CD8-positive, alpha-beta memory T cell (primary cell): Measurements from ENCODE around the gene PRRX2. TPM values are rescaled to one million over a fixed set of nuclear protein-coding genes. Genes with fewer than 3 reads are reported as not detected.

Experiments
- CTCF ChIA-PET: fragments of 350-600 bp; sonication (Branson Sonifier 250); formaldehyde crosslinking; loops from one replicate; lab custom pipeline; 2021; ENCODE audit warnings: antibody characterized with exemption; lab: Charles Lee
- POLR2A ChIA-PET: fragments of 350-600 bp; sonication (Branson Sonifier 250); formaldehyde crosslinking; loops from one replicate; lab custom pipeline; 2021; ENCODE audit warnings: antibody characterized with exemption; lab: Charles Lee
- DNase-seq, 5 donors: peaks; one replicate each; pipeline versions ENCODE4 v3.0.0 to v3.0.0-alpha.2; 2020 to 2022; ENCODE audit warnings: mixed read lengths in 1 of 5
- H3K27ac ChIP-seq: one replicate; pipeline ENCODE4 v1.7.0; 2013; ENCODE audit warnings: low read depth, mild to moderate bottlenecking, low read length, moderate library complexity
- H3K27me3 ChIP-seq: 2 replicates; pipeline ENCODE4 v1.7.0; 2013; ENCODE audit warnings: low read length, mild to moderate bottlenecking; ENCODE audit not compliant: insufficient read depth, poor library complexity, severe bottlenecking
- H3K36me3 ChIP-seq: 2 replicates; pipeline ENCODE4 v1.7.0; 2013; ENCODE audit warnings: mild to moderate bottlenecking, low read length, moderate library complexity; ENCODE audit not compliant: insufficient read depth
- H3K4me1 ChIP-seq: 2 replicates; pipeline ENCODE4 v1.7.0; 2013; ENCODE audit warnings: mild to moderate bottlenecking, low read length, moderate library complexity; ENCODE audit not compliant: insufficient read depth
- H3K4me3 ChIP-seq: 2 replicates; pipeline ENCODE4 v1.7.0; 2013; ENCODE audit warnings: mild to moderate bottlenecking, low read length
- H3K9me3 ChIP-seq: 2 replicates; pipeline ENCODE4 v1.7.0; 2013; ENCODE audit warnings: mild to moderate bottlenecking, low read length
- H3K27ac Mint-ChIP-seq, 8 donors: one replicate each; pipeline ENCODE4 v1.8.0; 2020 to 2021; ENCODE audit warnings: mixed read lengths in 8 of 8, mild to moderate bottlenecking in 6 of 8, inconsistent platforms in 3 of 8, moderate library complexity in 3 of 8
- H3K27me3 Mint-ChIP-seq, 2 donors: one replicate each; pipeline ENCODE4 v1.8.0; 2020 to 2021; ENCODE audit warnings: mixed read lengths in 2 of 2, mild to moderate bottlenecking in 1 of 2, moderate library complexity in 1 of 2
- H3K36me3 Mint-ChIP-seq, 3 donors: one replicate each; pipeline ENCODE4 v1.8.0; 2020 to 2021; ENCODE audit warnings: mixed read lengths in 3 of 3, inconsistent platforms in 1 of 3, mild to moderate bottlenecking in 1 of 3
- H3K4me1 Mint-ChIP-seq, 3 donors: one replicate each; pipeline ENCODE4 v1.8.0; 2020 to 2021; ENCODE audit warnings: mixed read lengths in 3 of 3, inconsistent platforms in 1 of 3, mild to moderate bottlenecking in 1 of 3
- H3K4me3 Mint-ChIP-seq, 7 donors: one replicate each; pipeline ENCODE4 v1.8.0; 2020 to 2021; ENCODE audit warnings: mixed read lengths in 7 of 7, mild to moderate bottlenecking in 6 of 7, moderate library complexity in 4 of 7, inconsistent platforms in 2 of 7
- H3K9me3 Mint-ChIP-seq, 5 donors: one replicate each; pipeline ENCODE4 v1.8.0; 2020 to 2022; ENCODE audit warnings: mixed read lengths in 5 of 5, mild to moderate bottlenecking in 3 of 5, moderate library complexity in 2 of 5, inconsistent platforms in 1 of 5
- polyA plus RNA-seq: library from polyadenylated mRNA; unstranded; fragments of 300-500 nt; fragmentation: Illumina TruSeq; gene quantifications from one replicate; pipeline ENCODE4 v1.2.3, GENCODE V29; 2021
- total RNA-seq, 2 experiments: library from RNA; stranded (reverse); gene quantifications; one replicate each; pipeline ENCODE4 v1.2.3, GENCODE V29; 2021

The PRRX2 gene
- total and polyA plus RNA-seq, 3 experiments from 2014 or later: 0.35 to 0.66 TPM; not detected in 1

GRCh38 chr9:129719135-129719534, 53.7 kb downstream of the PRRX2 start:
- no peaks in the 10 kb centered on the region for H3K9me3 ChIP-seq
- no peaks in the 10 kb centered on the region for H3K27me3 ChIP-seq
- no peaks in the 10 kb centered on the region for H3K36me3 Mint-ChIP-seq
- H3K4me1 ChIP-seq: no peaks in the 10 kb centered on the region
- POLR2A ChIA-PET: no interaction called here
- no peaks in the 10 kb centered on the region for H3K9me3 Mint-ChIP-seq
- H3K4me3 ChIP-seq: no peak overlapping the region
- no peak overlapping the region for H3K27ac ChIP-seq
- no peak overlapping the region for H3K4me3 Mint-ChIP-seq
- DNase-seq: no peak
- CTCF ChIA-PET: interaction anchor here (1.0 kb wide), 1 partner anchor 19 kb away, joined by 3 read pairs; no protein-coding TSS in a partner anchor
- no peaks in the 10 kb centered on the region for H3K4me1 Mint-ChIP-seq
- no peaks in the 10 kb centered on the region for H3K36me3 ChIP-seq
- no peak overlapping the region for H3K27ac Mint-ChIP-seq
- peaks cover 9 to 24% of the 10 kb centered on the region in 2 donors for H3K27me3 Mint-ChIP-seq

DNA sequence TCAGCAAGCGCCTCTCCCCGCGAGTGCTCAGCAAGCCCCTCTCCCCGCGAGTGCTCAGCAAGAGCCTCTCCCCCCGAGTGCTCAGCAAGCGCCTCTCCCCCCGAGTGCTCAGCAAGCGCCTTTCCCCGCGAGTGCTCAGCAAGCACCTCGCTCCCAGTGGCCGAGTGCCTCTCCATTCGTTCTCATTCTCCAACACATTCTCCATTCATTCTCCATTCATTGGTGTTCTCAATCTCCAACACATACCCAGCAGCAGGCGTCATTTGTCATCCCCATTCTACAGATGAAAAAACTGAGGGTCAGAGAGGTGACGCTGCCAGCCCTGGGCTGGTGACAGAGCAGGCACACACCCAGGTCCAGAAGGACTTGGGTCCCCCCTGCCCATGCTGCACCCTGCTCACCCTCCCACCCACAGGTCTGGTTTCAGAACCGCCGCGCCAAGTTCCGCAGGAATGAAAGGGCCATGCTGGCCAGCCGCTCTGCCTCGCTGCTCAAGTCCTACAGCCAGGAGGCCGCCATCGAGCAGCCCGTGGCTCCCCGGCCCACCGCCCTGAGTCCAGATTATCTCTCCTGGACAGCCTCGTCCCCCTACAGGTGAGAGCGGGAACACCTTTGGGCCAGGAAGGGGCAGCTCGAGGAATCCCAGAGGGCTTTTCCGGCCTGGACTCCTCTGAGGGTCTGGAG, 54.9 kb downstream of the PRRX2 start:
- POLR2A ChIA-PET: no interaction called here
- Mint-ChIP-seq H3K27me3 (peaks cover 6 to 18% of the 10 kb centered on the region in 2 donors), H3K9me3 (no peaks in the 10 kb centered on the region)

DNA sequence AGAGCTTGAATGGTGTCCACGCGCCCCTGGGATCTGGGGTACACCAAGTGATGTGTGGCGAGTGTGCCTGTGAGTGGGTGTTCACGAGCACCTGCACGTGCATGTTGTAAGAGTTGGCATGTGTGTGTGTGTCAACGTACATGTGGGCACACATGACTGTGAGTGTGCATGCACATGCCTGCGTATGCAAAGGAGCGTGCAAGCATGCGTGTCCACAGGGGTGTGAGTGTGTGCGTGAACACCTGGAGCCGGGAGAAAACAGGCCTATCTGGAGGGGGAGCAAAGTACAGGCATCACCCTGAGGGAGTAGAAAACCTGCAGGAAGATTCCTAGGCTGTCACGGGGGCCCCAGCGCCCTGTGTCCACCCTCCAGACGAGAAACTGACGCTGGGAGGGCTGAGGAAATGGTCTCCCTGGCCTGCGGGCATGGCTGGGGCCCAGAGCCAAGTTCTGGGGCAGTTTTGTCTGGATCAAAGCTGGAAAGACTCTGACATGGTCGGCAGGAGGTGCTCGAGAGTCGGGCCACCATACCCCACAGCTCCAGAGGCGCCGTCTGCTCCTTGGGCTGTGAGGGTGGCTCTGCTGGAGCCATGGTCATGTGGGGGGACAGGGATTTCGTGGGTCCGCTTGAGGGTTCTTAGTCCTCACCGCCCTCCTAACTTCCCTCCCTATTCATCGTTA, 55.6 kb downstream of the PRRX2 start:
- Histone ChIP-seq H3K36me3 (no peaks in the 10 kb centered on the region), H3K27ac (no peak overlapping the region), H3K27me3 (no peaks in the 10 kb centered on the region), H3K4me1 (no peaks in the 10 kb centered on the region), H3K4me3 (no peak overlapping the region), H3K9me3 (no peaks in the 10 kb centered on the region)
- CTCF ChIA-PET: no interaction called here
- Mint-ChIP-seq H3K27ac (no peak overlapping the region), H3K36me3 (no peaks in the 10 kb centered on the region), H3K4me3 (no peak overlapping the region), H3K4me1 (no peaks in the 10 kb centered on the region), H3K9me3 (no peaks in the 10 kb centered on the region), H3K27me3 (peaks cover 8 to 12% of the 10 kb centered on the region in 2 donors)
- POLR2A ChIA-PET: no interaction called here
- DNase-seq: no peak

More for the DNA sequence above, 54.9 kb downstream of the PRRX2 start:
- CTCF ChIA-PET: interaction anchor here (1.0 kb wide), 1 partner anchor 18 kb away, joined by 3 read pairs; no protein-coding TSS in a partner anchor
- no peaks in the 10 kb centered on the region for H3K36me3 ChIP-seq
- Mint-ChIP-seq H3K36me3 (no peaks in the 10 kb centered on the region), H3K4me3 (no peak overlapping the region), H3K27ac (no peak overlapping the region), H3K4me1 (no peaks in the 10 kb centered on the region)
- H3K9me3 ChIP-seq: no peaks in the 10 kb centered on the region
- no peaks in the 10 kb centered on the region for H3K27me3 ChIP-seq
- no peak overlapping the region for H3K27ac ChIP-seq
- DNase-seq: no peak
- H3K4me3 ChIP-seq: no peak overlapping the region
- no peaks in the 10 kb centered on the region for H3K4me1 ChIP-seq

DNA sequence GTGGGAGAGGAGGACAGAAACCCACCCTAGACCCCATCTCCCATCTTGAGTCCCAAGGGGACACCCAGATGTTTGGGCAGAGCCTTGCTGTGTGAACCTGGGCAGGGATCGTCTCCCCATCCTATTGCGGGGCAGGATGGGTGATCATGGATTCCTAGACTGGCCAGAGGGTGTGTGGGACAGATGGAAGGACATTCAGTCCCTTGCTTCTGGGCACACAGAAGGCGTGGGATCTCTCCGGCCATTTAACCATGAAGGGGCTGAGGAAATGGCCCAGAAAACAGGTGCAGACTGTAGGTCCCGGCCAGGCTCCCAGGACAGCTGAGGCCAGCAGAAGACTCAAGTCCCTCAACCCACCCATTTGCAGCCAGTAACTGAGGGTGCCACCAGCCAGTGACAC, 57.5 kb downstream of the PRRX2 start:
- CTCF ChIA-PET: no interaction called here
- Histone ChIP-seq H3K9me3 (no peaks in the 10 kb centered on the region), H3K27ac (no peak overlapping the region), H3K36me3 (no peaks in the 10 kb centered on the region), H3K4me3 (no peak overlapping the region), H3K27me3 (no peaks in the 10 kb centered on the region), H3K4me1 (no peaks in the 10 kb centered on the region)
- Mint-ChIP-seq H3K4me3 (no peak overlapping the region), H3K36me3 (no peaks in the 10 kb centered on the region), H3K27ac (no peak overlapping the region), H3K27me3 (peaks cover 8 to 10% of the 10 kb centered on the region in 2 donors), H3K9me3 (no peaks in the 10 kb centered on the region), H3K4me1 (peaks cover 2 to 3% (median 3%) of the 10 kb centered on the region in 3 donors)
- POLR2A ChIA-PET: no interaction called here
- DNase-seq: no peak

- POLR2A ChIA-PET: no interaction called here
- Mint-ChIP-seq H3K9me3 (no peaks in the 10 kb centered on the region), H3K4me1 (peaks cover 2 to 3% (median 3%) of the 10 kb centered on the region in 3 donors), H3K36me3 (no peaks in the 10 kb centered on the region), H3K27me3 (peaks cover 11% of the 10 kb centered on the region in 2 donors), H3K27ac (no peak overlapping the region), H3K4me3 (no peak overlapping the region)
- Histone ChIP-seq H3K4me3 (no peak overlapping the region), H3K4me1 (no peaks in the 10 kb centered on the region), H3K9me3 (no peaks in the 10 kb centered on the region), H3K27ac (no peak overlapping the region), H3K27me3 (no peaks in the 10 kb centered on the region), H3K36me3 (no peaks in the 10 kb centered on the region)
- no peak for DNase-seq
- CTCF ChIA-PET: interaction anchor here (0.7 to 5.9 kb wide), 4 partner anchors 9 to 458 kb away, joined by 3 to 42 read pairs (median 16); no protein-coding TSS in a partner anchor
Measured at GRCh38 chr9:129724456-129725190, 59.2 kb downstream of the PRRX2 start.

DNA sequence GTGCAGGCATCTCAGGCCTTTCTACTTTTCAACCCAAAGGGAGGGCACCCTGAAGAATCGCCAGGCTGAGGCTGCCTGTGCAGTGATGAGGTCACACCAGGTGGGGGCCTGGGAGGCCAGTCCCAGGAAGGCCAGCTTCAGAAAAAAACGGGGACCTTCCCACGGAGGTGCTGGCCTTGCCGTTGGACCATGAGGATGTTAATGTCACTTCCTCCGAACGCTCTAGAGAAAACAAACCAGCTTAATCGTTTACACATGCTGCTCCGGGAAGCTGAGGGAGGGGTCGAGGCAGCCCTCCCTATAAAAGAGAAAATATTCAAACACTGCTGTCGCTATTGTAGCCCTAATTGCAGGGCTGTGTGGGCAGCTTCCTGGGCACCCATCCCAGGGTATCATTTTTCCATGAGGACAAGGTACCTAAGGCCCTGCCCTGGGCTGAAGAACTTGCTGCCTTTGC, 60.4 kb downstream of the PRRX2 start:
- CTCF ChIA-PET: interaction anchor here (0.5 to 5.9 kb wide), 12 partner anchors 11 to 583 kb away, joined by 3 to 42 read pairs (median 4); no protein-coding TSS in a partner anchor
- peaks cover 2 to 3% (median 3%) of the 10 kb centered on the region in 3 donors for H3K4me1 Mint-ChIP-seq
- POLR2A ChIA-PET: interaction anchor here (0.9 kb wide), 1 partner anchor 586 kb away, joined by 4 read pairs; no protein-coding TSS in a partner anchor

DNA sequence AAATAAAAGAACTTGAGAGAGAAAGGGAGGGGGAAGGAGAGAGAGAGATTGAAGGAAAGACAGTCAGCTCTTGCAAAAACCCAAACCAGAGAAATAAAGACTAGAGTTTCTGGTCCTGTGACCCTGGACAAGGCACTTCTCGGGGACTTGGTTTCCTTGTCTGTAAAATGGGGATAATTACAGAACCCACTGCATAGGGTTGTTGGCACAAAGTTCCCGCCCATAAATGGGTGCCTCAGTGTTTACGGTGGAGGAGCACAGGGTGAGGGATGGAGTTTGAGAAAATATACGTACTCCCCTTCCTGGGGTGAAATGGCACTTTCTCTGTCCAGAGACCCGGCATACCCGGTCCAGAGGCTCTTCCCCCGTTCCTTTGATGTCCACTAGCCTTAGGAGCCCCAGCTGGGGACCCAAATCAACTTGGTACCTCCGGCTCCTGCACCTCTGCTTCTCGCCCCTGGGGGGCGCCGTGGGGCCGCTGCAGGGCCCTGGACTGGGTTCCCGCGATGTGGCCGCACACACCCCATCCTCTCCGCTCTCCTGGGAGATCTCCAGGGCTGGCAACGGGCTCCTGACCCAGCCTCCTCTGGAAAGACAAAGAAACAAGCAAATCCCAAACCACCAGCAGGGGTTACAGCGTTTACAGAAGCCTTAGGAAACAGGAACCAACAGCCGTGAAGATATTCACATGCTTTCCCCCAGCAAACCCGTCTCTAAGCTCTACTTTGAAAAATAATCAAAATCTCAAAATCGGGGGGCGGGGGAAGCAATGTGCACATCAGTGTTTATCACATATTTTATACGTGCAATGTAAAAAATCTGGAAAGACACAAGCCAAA, 61.1 kb downstream of the PRRX2 start:
- no peaks in the 10 kb centered on the region for H3K36me3 Mint-ChIP-seq
- no peak overlapping the region for H3K27ac ChIP-seq
- no peaks in the 10 kb centered on the region for H3K27me3 ChIP-seq
- ChIA-PET POLR2A (interaction anchor here (0.6 to 0.9 kb wide), 3 partner anchors 54 to 1174 kb away, joined by 4 to 5 read pairs (median 4); no protein-coding TSS in a partner anchor), CTCF (interaction anchor here (0.7 to 5.9 kb wide), 14 partner anchors 11 to 595 kb away, joined by 3 to 42 read pairs (median 4); no protein-coding TSS in a partner anchor)
- no peak overlapping the region for H3K4me3 ChIP-seq
- H3K9me3 Mint-ChIP-seq: no peaks in the 10 kb centered on the region
- no peaks in the 10 kb centered on the region for H3K36me3 ChIP-seq
- H3K9me3 ChIP-seq: no peaks in the 10 kb centered on the region
- H3K4me1 ChIP-seq: no peaks in the 10 kb centered on the region
- DNase-seq: peak; percentile 30 to 61 (median 38)
- peaks cover 8 to 13% of the 10 kb centered on the region in 2 donors for H3K27me3 Mint-ChIP-seq
- no peak overlapping the region for H3K27ac Mint-ChIP-seq
- peaks cover 2 to 3% (median 3%) of the 10 kb centered on the region in 3 donors for H3K4me1 Mint-ChIP-seq
- peak overlapping the region in 2 of 7 donors; percentile 46 to 53 for H3K4me3 Mint-ChIP-seq

More for the DNA sequence above, 60.4 kb downstream of the PRRX2 start:
- no peaks in the 10 kb centered on the region for H3K4me1 ChIP-seq
- H3K27ac Mint-ChIP-seq: peak overlapping the region in 1 of 8 donors; percentile 57
- H3K4me3 Mint-ChIP-seq: no peak overlapping the region
- peaks cover 12 to 13% of the 10 kb centered on the region in 2 donors for H3K27me3 Mint-ChIP-seq
- DNase-seq: no peak
- no peak overlapping the region for H3K27ac ChIP-seq
- no peaks in the 10 kb centered on the region for H3K36me3 Mint-ChIP-seq
- H3K36me3 ChIP-seq: no peaks in the 10 kb centered on the region
- H3K9me3 Mint-ChIP-seq: no peaks in the 10 kb centered on the region
- H3K9me3 ChIP-seq: no peaks in the 10 kb centered on the region
- no peak overlapping the region for H3K4me3 ChIP-seq
- no peaks in the 10 kb centered on the region for H3K27me3 ChIP-seq
